Measurements from ENCODE around the gene EFCAB6.

The EFCAB6 gene

GRCh38 chr22:43636086-43636485 lies 176.0 kb downstream of the EFCAB6 start:
- DNase-seq (ENCODE audit: low spot score), result no peak
- ChIA-PET CTCF (no interaction called here), POLR2A (ENCODE audit: low non-redundant PET) (no interaction called here)

GRCh38 chr22:43635101-43635500 lies 177.0 kb downstream of the EFCAB6 start:
- ChIA-PET CTCF (no interaction called here), POLR2A (ENCODE audit: low non-redundant PET) (no interaction called here)
- TF ChIP-seq CTCF (conservative IDR thresholded peaks at IDR 0.05; ENCODE audit: low read depth), result no peak
- DNase-seq (ENCODE audit: low spot score), result no peak
- H3K27ac ChIP-seq, result no peak overlapping the region

More at GRCh38 chr22:43636086-43636485, 176.0 kb downstream of the EFCAB6 start:
- no peak overlapping the region for H3K27ac ChIP-seq
- no peak for TF ChIP-seq CTCF (conservative IDR thresholded peaks at IDR 0.05; ENCODE audit: low read depth)

- ChIA-PET CTCF (no interaction called here), POLR2A (ENCODE audit: low non-redundant PET) (no interaction called here)
- TF ChIP-seq CTCF (conservative IDR thresholded peaks at IDR 0.05; ENCODE audit: low read depth), result no peak
- DNase-seq (ENCODE audit: low spot score), result no peak
- no peak overlapping the region for H3K27ac ChIP-seq
Observed at GRCh38 chr22:43634316-43634715, 177.8 kb downstream of the EFCAB6 start.

DNA sequence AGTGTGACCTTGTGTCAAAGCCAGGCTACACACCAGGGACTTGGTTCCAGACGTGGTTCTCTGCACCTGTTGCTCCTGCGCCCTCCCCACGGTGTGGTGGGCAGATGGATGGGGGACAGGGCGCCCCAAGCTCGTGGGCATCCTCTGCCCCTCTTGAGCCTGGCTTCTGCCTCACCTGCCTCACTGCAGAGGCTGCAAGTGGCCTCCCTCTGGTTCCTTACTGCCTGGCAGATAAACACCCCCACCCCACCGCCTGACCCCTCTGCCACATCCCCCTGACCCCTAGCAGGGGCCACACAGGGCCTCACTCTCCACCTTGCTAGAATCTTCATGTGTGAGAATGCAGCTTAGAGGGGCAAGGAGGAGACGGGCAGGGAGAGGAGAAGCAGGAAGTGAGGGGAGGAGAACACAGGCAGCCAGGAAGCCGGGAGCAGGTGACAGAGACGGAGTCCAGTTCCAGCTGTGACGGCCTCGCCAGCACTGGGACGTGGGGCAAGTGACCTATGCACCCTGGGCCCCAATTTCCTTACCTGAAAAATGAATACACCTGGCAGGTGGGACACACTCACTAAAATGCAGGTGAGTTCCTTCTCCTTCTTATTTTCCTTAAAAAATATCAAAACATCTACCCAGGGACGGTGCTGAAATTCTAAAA lies 178.3 kb downstream of the EFCAB6 start:
- POLR2A ChIA-PET (ENCODE audit: low non-redundant PET), result no interaction called here
- no peak for TF ChIP-seq CTCF (conservative IDR thresholded peaks at IDR 0.05; ENCODE audit: low read depth)
- CTCF ChIA-PET, result no interaction called here
- DNase-seq (ENCODE audit: low spot score), result no peak
- no peak overlapping the region for H3K27ac ChIP-seq

DNA sequence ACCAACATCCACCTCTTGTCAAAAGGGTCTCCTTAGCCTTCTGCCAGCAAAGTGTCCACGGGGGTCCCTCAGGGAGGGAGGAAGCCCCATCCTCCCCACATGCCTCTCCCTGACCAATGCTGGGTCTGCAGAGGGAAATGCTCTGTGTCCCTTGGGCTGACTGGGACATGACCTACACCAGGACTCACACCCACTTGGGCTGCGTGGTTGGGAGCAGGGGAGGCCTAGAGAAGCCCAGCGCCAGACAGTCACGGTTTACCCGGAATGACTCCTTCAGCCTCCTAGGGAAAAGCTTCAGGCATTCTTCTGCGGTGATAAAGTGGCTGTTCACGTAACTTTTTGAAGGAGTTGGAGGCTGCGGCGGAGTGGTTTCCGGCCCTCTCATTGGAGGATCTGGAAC lies 180.3 kb downstream of the EFCAB6 start:
- no peak overlapping the region for H3K27ac ChIP-seq
- DNase-seq (ENCODE audit: low spot score), result no peak
- ChIA-PET POLR2A (ENCODE audit: low non-redundant PET) (interaction anchor here (0.6 kb wide), 1 partner anchor 28 kb away, joined by 4 read pairs; no protein-coding TSS in a partner anchor), CTCF (no interaction called here)
- TF ChIP-seq CTCF (conservative IDR thresholded peaks at IDR 0.05; ENCODE audit: low read depth), result no peak

DNA sequence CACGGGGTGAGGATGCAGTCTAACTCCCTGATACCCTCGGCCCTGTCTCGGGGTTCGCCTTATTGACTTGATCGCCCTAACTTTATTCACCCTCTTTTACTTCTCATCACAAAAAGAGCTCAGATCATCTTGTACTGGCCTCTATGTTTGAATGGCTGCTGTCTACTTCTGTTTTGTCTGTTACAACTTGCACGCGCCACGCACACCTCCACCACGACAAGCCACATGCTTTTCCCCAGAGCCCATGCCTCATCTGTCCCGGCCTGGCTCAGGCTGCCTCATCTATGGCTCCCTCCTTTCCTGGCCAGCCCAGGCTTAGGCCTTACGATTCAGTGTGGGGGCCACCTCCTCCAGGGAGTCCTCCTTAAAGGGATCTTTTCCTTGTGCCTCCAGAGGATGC lies 180.9 kb downstream of the EFCAB6 start:
- DNase-seq (ENCODE audit: low spot score), result no peak
- POLR2A ChIA-PET (ENCODE audit: low non-redundant PET), result no interaction called here
- TF ChIP-seq CTCF (conservative IDR thresholded peaks at IDR 0.05; ENCODE audit: low read depth), result no peak
- no peak overlapping the region for H3K27ac ChIP-seq
- CTCF ChIA-PET, result no interaction called here

All from RWPE1 (cell line).